MCF 10A (cell line): ENCODE results near the gene ITGA11. TPM values are rescaled to one million over a fixed set of nuclear protein-coding genes. Genes with fewer than 3 reads are reported as not detected.
A peak's percentile ranks its signal among the peaks of the same experiment; 100 is the strongest.

Source experiments
- BruUV-seq: library from RNA; stranded (reverse); fragments of 400-500 nt; replicated peaks from 2 replicates; lab custom pipeline; 2021; lab: Mats Ljungman, UMichigan
- CTCF ChIA-PET: fragments of 300-600 bp; sonication (Branson Sonifier 250); formaldehyde crosslinking; extraction: SDS; loops from one replicate; lab custom pipeline; 2021; ENCODE audit warnings: antibody characterized with exemption, inconsistent platforms; lab: Yijun Ruan, JAX
- POLR2A ChIA-PET: fragments of 300-600, 350-650 bp; sonication (Branson Sonifier 250); formaldehyde crosslinking; extraction: SDS; loops from one replicate; lab custom pipeline; 2020; ENCODE audit warnings: antibody characterized with exemption, inconsistent platforms; lab: Yijun Ruan, JAX
- DNase-seq: peaks from one replicate; pipeline ENCODE4 v3.0.0-alpha.2; 2018; ENCODE audit not compliant: unreplicated experiment
- H3K27ac Mint-ChIP-seq: one replicate; pipeline ENCODE4 v1.8.0; 2022; ENCODE audit warnings: mild to moderate bottlenecking, low read depth, mixed read lengths; ENCODE audit not compliant: unreplicated experiment
- H3K27me3 Mint-ChIP-seq: one replicate; pipeline ENCODE4 v1.8.0; 2022; ENCODE audit warnings: mixed read lengths; ENCODE audit not compliant: insufficient read depth, unreplicated experiment
- H3K36me3 Mint-ChIP-seq: one replicate; pipeline ENCODE4 v1.8.0; 2022; ENCODE audit warnings: mild to moderate bottlenecking, moderate library complexity, mixed read lengths; ENCODE audit not compliant: insufficient read depth, unreplicated experiment
- H3K4me1 Mint-ChIP-seq: one replicate; pipeline ENCODE4 v1.8.0; 2022; ENCODE audit warnings: mixed read lengths; ENCODE audit not compliant: insufficient read depth, unreplicated experiment
- H3K4me3 Mint-ChIP-seq: one replicate; pipeline ENCODE4 v1.8.0; 2022; ENCODE audit warnings: mild to moderate bottlenecking, moderate library complexity, mixed read lengths; ENCODE audit not compliant: unreplicated experiment
- H3K9me3 Mint-ChIP-seq: one replicate; pipeline ENCODE4 v1.8.0; 2022; ENCODE audit warnings: mixed read lengths; ENCODE audit not compliant: unreplicated experiment
- intact Hi-C: fragments of 100-400 bp; cut with micrococcal nuclease; formaldehyde crosslinking; loops from 2 replicates; pipeline ENCODE4 v1.14.1; 2022
- total RNA-seq: library from RNA; stranded (reverse); gene quantifications from 2 replicates; pipeline ENCODE4 v1.2.3, GENCODE V29; 2022
- TF ChIP-seq, protein P1 (sequence below): fragments of 200-600 bp; IDR thresholded peaks from one replicate; pipeline ENCODE4 v1.8.0; 2022; ENCODE audit warnings: antibody characterized with exemption, mild to moderate bottlenecking; ENCODE audit not compliant: unreplicated experiment

Gene ITGA11
- total RNA-seq, 1 experiment from 2014 or later: 0.19 TPM

DNA sequence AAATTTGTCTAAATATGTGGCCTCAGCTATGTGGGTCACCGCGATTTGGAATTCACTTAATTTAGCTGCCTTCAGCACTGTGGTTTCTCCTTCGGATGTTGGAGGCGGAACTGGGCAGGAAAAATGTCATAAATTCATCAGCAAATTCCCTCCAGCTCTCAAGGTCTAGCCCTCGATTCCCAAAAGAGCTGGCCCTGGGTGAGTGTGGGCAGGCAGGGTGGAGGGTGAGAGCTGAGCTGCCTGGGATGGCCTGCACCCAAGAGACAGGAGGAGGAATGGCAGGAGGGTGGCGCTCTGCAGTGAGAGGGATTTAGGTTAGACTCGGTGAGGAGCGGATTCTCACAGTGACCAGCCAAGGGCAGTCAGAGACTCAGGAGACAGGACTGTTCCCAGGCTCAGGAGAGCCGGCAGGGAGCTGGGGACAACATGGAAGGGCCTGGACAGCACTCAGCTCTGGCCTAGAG lies 97.3 kb downstream of the ITGA11 start:
- CTCF ChIA-PET: interaction anchor here (0.6 to 1.8 kb wide), 6 partner anchors 28 to 339 kb away, joined by 3 to 11 read pairs (median 4); no protein-coding TSS in a partner anchor
- Mint-ChIP-seq H3K27ac (no peak overlapping the region), H3K4me1 (peaks cover 23% of the 10 kb centered on the region), H3K36me3 (no peaks in the 10 kb centered on the region), H3K9me3 (no peaks in the 10 kb centered on the region), H3K4me3 (no peak overlapping the region), H3K27me3 (no peaks in the 10 kb centered on the region)
- no TSS peak for BruUV-seq
- intact Hi-C loops: no loop called here
- POLR2A ChIA-PET: interaction anchor here (1.3 kb wide), 1 partner anchor 19 kb away, joined by 3 read pairs; no protein-coding TSS in a partner anchor
- peak; percentile 34 for DNase-seq
- TF ChIP-seq, protein P1, sequence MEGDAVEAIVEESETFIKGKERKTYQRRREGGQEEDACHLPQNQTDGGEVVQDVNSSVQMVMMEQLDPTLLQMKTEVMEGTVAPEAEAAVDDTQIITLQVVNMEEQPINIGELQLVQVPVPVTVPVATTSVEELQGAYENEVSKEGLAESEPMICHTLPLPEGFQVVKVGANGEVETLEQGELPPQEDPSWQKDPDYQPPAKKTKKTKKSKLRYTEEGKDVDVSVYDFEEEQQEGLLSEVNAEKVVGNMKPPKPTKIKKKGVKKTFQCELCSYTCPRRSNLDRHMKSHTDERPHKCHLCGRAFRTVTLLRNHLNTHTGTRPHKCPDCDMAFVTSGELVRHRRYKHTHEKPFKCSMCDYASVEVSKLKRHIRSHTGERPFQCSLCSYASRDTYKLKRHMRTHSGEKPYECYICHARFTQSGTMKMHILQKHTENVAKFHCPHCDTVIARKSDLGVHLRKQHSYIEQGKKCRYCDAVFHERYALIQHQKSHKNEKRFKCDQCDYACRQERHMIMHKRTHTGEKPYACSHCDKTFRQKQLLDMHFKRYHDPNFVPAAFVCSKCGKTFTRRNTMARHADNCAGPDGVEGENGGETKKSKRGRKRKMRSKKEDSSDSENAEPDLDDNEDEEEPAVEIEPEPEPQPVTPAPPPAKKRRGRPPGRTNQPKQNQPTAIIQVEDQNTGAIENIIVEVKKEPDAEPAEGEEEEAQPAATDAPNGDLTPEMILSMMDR: no peak

DNA sequence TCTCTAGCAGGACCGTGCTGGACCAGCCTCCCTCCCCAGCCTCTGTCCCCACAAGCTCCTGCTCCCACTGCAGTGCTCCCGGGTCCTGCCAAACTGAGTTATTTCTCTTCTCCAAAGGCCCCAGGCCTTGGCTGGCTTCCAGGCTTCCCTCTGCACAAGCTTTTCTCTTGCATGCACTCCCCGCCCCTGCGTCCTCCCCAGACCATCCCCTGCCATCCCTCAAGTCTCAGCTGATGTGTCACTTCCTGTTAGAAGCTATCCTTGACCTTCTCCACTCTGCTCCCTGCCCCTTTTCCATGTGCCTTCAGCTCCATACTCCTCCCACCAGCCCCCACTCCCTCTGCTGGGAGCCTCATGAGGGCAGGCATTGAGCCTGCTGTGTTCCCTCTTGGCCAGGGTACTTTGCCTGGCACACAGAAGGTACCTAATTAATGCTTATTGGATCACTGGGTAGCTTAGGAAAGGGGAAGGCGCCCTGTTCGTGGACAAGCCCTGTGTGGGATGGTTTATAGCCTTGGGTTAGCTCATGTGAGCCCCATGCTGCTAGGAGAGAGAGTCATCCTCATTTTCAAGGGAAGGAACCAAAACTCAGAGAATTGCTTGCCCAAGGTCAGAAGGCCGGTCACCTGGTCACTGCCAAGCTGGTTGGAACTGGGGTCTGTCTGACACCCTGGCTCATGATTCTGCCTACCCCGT lies 98.0 kb downstream of the ITGA11 start:
- no peak overlapping the region for H3K27ac Mint-ChIP-seq
- peaks cover 23% of the 10 kb centered on the region for H3K4me1 Mint-ChIP-seq
- H3K4me3 Mint-ChIP-seq: no peak overlapping the region
- POLR2A ChIA-PET: interaction anchor here (0.6 to 1.3 kb wide), 2 partner anchors 20 to 102 kb away, joined by 3 read pairs; no protein-coding TSS in a partner anchor
- TF ChIP-seq, protein P1: no peak
- H3K9me3 Mint-ChIP-seq: no peaks in the 10 kb centered on the region
- CTCF ChIA-PET: interaction anchor here (0.6 to 1.8 kb wide), 8 partner anchors 9 to 339 kb away, joined by 3 to 11 read pairs (median 3); no protein-coding TSS in a partner anchor
- peak; percentile 75 for DNase-seq
- no TSS peak for BruUV-seq
- no peaks in the 10 kb centered on the region for H3K27me3 Mint-ChIP-seq
- no peaks in the 10 kb centered on the region for H3K36me3 Mint-ChIP-seq
- intact Hi-C loops: no loop called here

DNA sequence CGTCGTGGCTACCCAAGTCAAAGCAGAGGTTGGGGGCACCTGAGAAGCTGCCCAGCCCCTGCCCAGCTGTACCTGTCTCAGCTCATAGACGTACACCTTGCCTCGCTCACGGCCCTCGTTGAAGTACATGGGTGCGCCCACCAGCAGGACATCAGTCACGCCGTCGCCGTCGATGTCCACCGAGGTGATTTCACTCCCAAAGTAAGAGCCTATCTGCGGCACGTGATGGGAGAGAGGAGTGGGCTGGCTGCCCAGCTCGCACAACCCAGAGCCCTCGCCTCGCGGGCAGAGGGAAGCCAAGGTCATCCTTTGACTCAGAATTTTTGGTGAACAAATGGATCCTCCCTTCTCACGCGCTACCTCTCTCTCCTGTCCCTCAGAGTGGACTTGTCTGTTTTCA lies 99.7 kb downstream of the ITGA11 start:
- intact Hi-C loops: no loop called here
- no peak overlapping the region for H3K27ac Mint-ChIP-seq
- no TSS peak for BruUV-seq
- TF ChIP-seq, protein P1: no peak
- H3K36me3 Mint-ChIP-seq: no peaks in the 10 kb centered on the region
- CTCF ChIA-PET: no interaction called here
- peaks cover 10% of the 10 kb centered on the region for H3K27me3 Mint-ChIP-seq
- no peaks in the 10 kb centered on the region for H3K9me3 Mint-ChIP-seq
- peaks cover 13% of the 10 kb centered on the region for H3K4me1 Mint-ChIP-seq
- POLR2A ChIA-PET: no interaction called here
- no peak overlapping the region for H3K4me3 Mint-ChIP-seq
- no peak for DNase-seq

DNA sequence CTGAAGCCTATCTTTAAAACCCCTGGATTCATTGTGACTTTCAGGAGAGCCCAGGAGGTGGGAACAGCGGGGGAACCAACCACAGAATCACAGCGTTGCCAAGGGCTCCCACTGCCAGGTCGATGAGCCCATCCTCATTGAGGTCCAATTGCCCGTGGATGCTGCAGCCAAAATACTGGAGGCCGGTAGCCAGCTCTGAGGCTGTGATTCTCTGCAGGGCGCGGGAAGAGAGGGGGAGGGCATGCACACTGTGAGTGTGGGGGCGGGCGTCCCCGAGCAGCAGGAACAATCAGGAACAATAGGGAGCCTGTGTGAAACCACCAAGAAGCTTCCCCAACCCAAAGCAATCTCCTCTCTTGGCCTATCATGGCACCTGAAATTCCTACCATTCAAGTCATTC lies 101.1 kb downstream of the ITGA11 start:
- Mint-ChIP-seq H3K27me3 (peaks cover 17% of the 10 kb centered on the region), H3K4me1 (peaks cover 13% of the 10 kb centered on the region), H3K36me3 (no peaks in the 10 kb centered on the region), H3K9me3 (no peaks in the 10 kb centered on the region), H3K4me3 (no peak overlapping the region), H3K27ac (no peak overlapping the region)
- no peak for DNase-seq
- TF ChIP-seq, protein P1: no peak
- ChIA-PET POLR2A (no interaction called here), CTCF (interaction anchor here (0.6 kb wide), 1 partner anchor 34 kb away, joined by 3 read pairs; no protein-coding TSS in a partner anchor)
- intact Hi-C loops: no loop called here
- no TSS peak for BruUV-seq
